Activated naive CD4-positive, alpha-beta T cell treated with anti-CD3 and anti-CD28 coated beads, Interleukin-2, amount 10 ng/mL, durations not matched to agents 7 days and 5 days (primary cell): ENCODE measurements around the gene PLD6.
"Not testable (repeated sequence)": the region's sequence is repeated elsewhere in the genome, so short reads cannot be mapped to it uniquely, and the experiment has no call there.

Source experiments
- CTCF ChIA-PET: fragments of 350-600 bp; sonication (Branson Sonifier 250); formaldehyde crosslinking; loops from one replicate; lab custom pipeline; 2021; ENCODE audit warnings: antibody characterized with exemption; lab: Charles Lee
- DNase-seq: peaks from one replicate; pipeline ENCODE4 v3.0.0-alpha.2; 2020
- H3K27ac Mint-ChIP-seq: one replicate; pipeline ENCODE4 v1.8.0; 2021; ENCODE audit warnings: mild to moderate bottlenecking, moderate library complexity, mixed read lengths
- H3K27me3 Mint-ChIP-seq: one replicate; pipeline ENCODE4 v1.8.0; 2021; ENCODE audit warnings: mild to moderate bottlenecking, mixed read lengths
- H3K36me3 Mint-ChIP-seq: one replicate; pipeline ENCODE4 v1.8.0; 2021; ENCODE audit warnings: mixed read lengths
- H3K4me1 Mint-ChIP-seq: one replicate; pipeline ENCODE4 v1.8.0; 2021; ENCODE audit warnings: mixed read lengths
- H3K4me3 Mint-ChIP-seq: one replicate; pipeline ENCODE4 v1.8.0; 2021; ENCODE audit warnings: mild to moderate bottlenecking, moderate library complexity, mixed read lengths
- H3K9me3 Mint-ChIP-seq: one replicate; pipeline ENCODE4 v1.8.0; 2021; ENCODE audit warnings: mixed read lengths

The PLD6 gene

GRCh38 chr17:17158506-17158905, 47.6 kb downstream of the PLD6 start:
- Mint-ChIP-seq H3K36me3 (peaks cover 51% of the 10 kb centered on the region), H3K4me1 (peaks cover 29% of the 10 kb centered on the region)
- H3K27me3 Mint-ChIP-seq, DNase-seq, H3K9me3 Mint-ChIP-seq, H3K27ac Mint-ChIP-seq, CTCF ChIA-PET, H3K4me3 Mint-ChIP-seq: not testable (repeated sequence)

GRCh38 chr17:17157041-17157440, 49.1 kb downstream of the PLD6 start:
- H3K9me3 Mint-ChIP-seq: no peaks in the 10 kb centered on the region
- peaks cover 53% of the 10 kb centered on the region for H3K36me3 Mint-ChIP-seq
- H3K27me3 Mint-ChIP-seq: no peaks in the 10 kb centered on the region
- H3K4me1 Mint-ChIP-seq: peaks cover 38% of the 10 kb centered on the region
- peak overlapping the region; percentile 56 for H3K27ac Mint-ChIP-seq
- CTCF ChIA-PET: no interaction called here
- DNase-seq: no peak
- no peak overlapping the region for H3K4me3 Mint-ChIP-seq

GRCh38 chr17:17156511-17156910, 49.6 kb downstream of the PLD6 start:
- H3K27ac Mint-ChIP-seq: peak overlapping the region; percentile 56
- no peaks in the 10 kb centered on the region for H3K27me3 Mint-ChIP-seq
- peaks cover 52% of the 10 kb centered on the region for H3K36me3 Mint-ChIP-seq
- peaks cover 42% of the 10 kb centered on the region for H3K4me1 Mint-ChIP-seq
- DNase-seq: no peak
- H3K4me3 Mint-ChIP-seq: no peak overlapping the region
- H3K9me3 Mint-ChIP-seq: no peaks in the 10 kb centered on the region
- CTCF ChIA-PET: interaction anchor here (1.2 to 1.7 kb wide), 4 partner anchors 10 to 156 kb away, joined by 3 to 9 read pairs (median 5); no protein-coding TSS in a partner anchor

- CTCF ChIA-PET: interaction anchor here (0.5 to 1.7 kb wide), 8 partner anchors 9 to 156 kb away, joined by 3 to 9 read pairs (median 4); no protein-coding TSS in a partner anchor
- peak overlapping the region; percentile 73 for H3K27ac Mint-ChIP-seq
- DNase-seq: no peak
- H3K36me3 Mint-ChIP-seq: peaks cover 53% of the 10 kb centered on the region
- no peaks in the 10 kb centered on the region for H3K9me3 Mint-ChIP-seq
- H3K4me3 Mint-ChIP-seq: no peak overlapping the region
- no peaks in the 10 kb centered on the region for H3K27me3 Mint-ChIP-seq
- H3K4me1 Mint-ChIP-seq: peaks cover 46% of the 10 kb centered on the region
These were observed 50.0 kb downstream of the PLD6 start for GRCh38 chr17:17156107-17156506.

GRCh38 chr17:17155568-17155967, 50.6 kb downstream of the PLD6 start:
- Mint-ChIP-seq H3K36me3 (peaks cover 55% of the 10 kb centered on the region), H3K27me3 (no peaks in the 10 kb centered on the region), H3K27ac (peak overlapping the region; percentile 73), H3K4me1 (peaks cover 50% of the 10 kb centered on the region), H3K9me3 (no peaks in the 10 kb centered on the region), H3K4me3 (no peak overlapping the region)
- CTCF ChIA-PET: interaction anchor here (0.5 to 1.7 kb wide), 8 partner anchors 9 to 157 kb away, joined by 3 to 9 read pairs (median 4); no protein-coding TSS in a partner anchor
- peak; percentile 56 for DNase-seq

GRCh38 chr17:17154981-17155380, 51.2 kb downstream of the PLD6 start:
- peak; percentile 31 for DNase-seq
- no peak overlapping the region for H3K4me3 Mint-ChIP-seq

GRCh38 chr17:17154556-17154955, 51.6 kb downstream of the PLD6 start:
- Mint-ChIP-seq H3K36me3 (peaks cover 60% of the 10 kb centered on the region), H3K4me1 (peaks cover 59% of the 10 kb centered on the region), H3K27ac (peak overlapping the region; percentile 67), H3K27me3 (no peaks in the 10 kb centered on the region), H3K9me3 (no peaks in the 10 kb centered on the region), H3K4me3 (no peak overlapping the region)
- CTCF ChIA-PET: interaction anchor here (1.5 kb wide), 1 partner anchor 21 kb away, joined by 5 read pairs; no protein-coding TSS in a partner anchor
- no peak for DNase-seq

More at GRCh38 chr17:17154981-17155380, 51.2 kb downstream of the PLD6 start:
- H3K27ac Mint-ChIP-seq: peak overlapping the region; percentile 67
- H3K9me3 Mint-ChIP-seq: no peaks in the 10 kb centered on the region
- CTCF ChIA-PET: interaction anchor here (1.0 to 1.7 kb wide), 5 partner anchors 13 to 158 kb away, joined by 3 to 9 read pairs (median 5); no protein-coding TSS in a partner anchor
- H3K36me3 Mint-ChIP-seq: peaks cover 60% of the 10 kb centered on the region
- H3K4me1 Mint-ChIP-seq: peaks cover 56% of the 10 kb centered on the region
- H3K27me3 Mint-ChIP-seq: no peaks in the 10 kb centered on the region

- H3K27ac Mint-ChIP-seq: peak overlapping the region; percentile 78
- CTCF ChIA-PET: interaction anchor here (3.3 kb wide), 1 partner anchor 11 kb away, joined by 14 read pairs; no protein-coding TSS in a partner anchor
- no peaks in the 10 kb centered on the region for H3K27me3 Mint-ChIP-seq
- peaks cover 59% of the 10 kb centered on the region for H3K4me1 Mint-ChIP-seq
- H3K4me3 Mint-ChIP-seq: no peak overlapping the region
- peak; percentile 31 for DNase-seq
- H3K36me3 Mint-ChIP-seq: peaks cover 51% of the 10 kb centered on the region
- no peaks in the 10 kb centered on the region for H3K9me3 Mint-ChIP-seq
These were observed 52.4 kb downstream of the PLD6 start for GRCh38 chr17:17153709-17154108.

GRCh38 chr17:17153071-17153470, 53.1 kb downstream of the PLD6 start:
- Mint-ChIP-seq H3K27ac (no peak overlapping the region), H3K9me3 (no peaks in the 10 kb centered on the region), H3K36me3 (peaks cover 51% of the 10 kb centered on the region), H3K4me3 (no peak overlapping the region), H3K27me3 (no peaks in the 10 kb centered on the region), H3K4me1 (peaks cover 59% of the 10 kb centered on the region)
- CTCF ChIA-PET: interaction anchor here (3.3 kb wide), 1 partner anchor 10 kb away, joined by 14 read pairs; no protein-coding TSS in a partner anchor
- no peak for DNase-seq

- CTCF ChIA-PET: interaction anchor here (3.3 kb wide), 1 partner anchor 9 kb away, joined by 14 read pairs; no protein-coding TSS in a partner anchor
- Mint-ChIP-seq H3K4me1 (peaks cover 59% of the 10 kb centered on the region), H3K4me3 (no peak overlapping the region), H3K36me3 (peaks cover 57% of the 10 kb centered on the region), H3K9me3 (no peaks in the 10 kb centered on the region), H3K27ac (peak overlapping the region; percentile 20), H3K27me3 (no peaks in the 10 kb centered on the region)
- DNase-seq: no peak
These were observed 53.7 kb downstream of the PLD6 start for GRCh38 chr17:17152385-17152784.

GRCh38 chr17:17151962-17152361, 54.2 kb downstream of the PLD6 start:
- no peak for DNase-seq
- H3K36me3 Mint-ChIP-seq: peaks cover 58% of the 10 kb centered on the region
- CTCF ChIA-PET: interaction anchor here (0.6 to 3.3 kb wide), 2 partner anchors 9 to 1092 kb away, joined by 3 to 14 read pairs; no protein-coding TSS in a partner anchor
- peak overlapping the region; percentile 20 for H3K27ac Mint-ChIP-seq
- H3K9me3 Mint-ChIP-seq: no peaks in the 10 kb centered on the region
- H3K27me3 Mint-ChIP-seq: no peaks in the 10 kb centered on the region
- H3K4me1 Mint-ChIP-seq: peaks cover 59% of the 10 kb centered on the region
- no peak overlapping the region for H3K4me3 Mint-ChIP-seq

- CTCF ChIA-PET: interaction anchor here (0.6 to 3.3 kb wide), 2 partner anchors 9 to 1093 kb away, joined by 3 to 14 read pairs; no protein-coding TSS in a partner anchor
- no peak overlapping the region for H3K4me3 Mint-ChIP-seq
- no peak for DNase-seq
- peaks cover 60% of the 10 kb centered on the region for H3K36me3 Mint-ChIP-seq
- H3K27ac Mint-ChIP-seq: no peak overlapping the region
- H3K9me3 Mint-ChIP-seq: no peaks in the 10 kb centered on the region
- H3K4me1 Mint-ChIP-seq: peaks cover 59% of the 10 kb centered on the region
- no peaks in the 10 kb centered on the region for H3K27me3 Mint-ChIP-seq
These were observed 54.6 kb downstream of the PLD6 start for GRCh38 chr17:17151541-17151940.

- no peaks in the 10 kb centered on the region for H3K9me3 Mint-ChIP-seq
- no peak overlapping the region for H3K4me3 Mint-ChIP-seq
- no peak for DNase-seq
- H3K36me3 Mint-ChIP-seq: peaks cover 61% of the 10 kb centered on the region
- H3K4me1 Mint-ChIP-seq: peaks cover 59% of the 10 kb centered on the region
- CTCF ChIA-PET: interaction anchor here (3.3 kb wide), 1 partner anchor 8 kb away, joined by 14 read pairs; no protein-coding TSS in a partner anchor
- H3K27ac Mint-ChIP-seq: no peak overlapping the region
- no peaks in the 10 kb centered on the region for H3K27me3 Mint-ChIP-seq
These were observed 55.1 kb downstream of the PLD6 start for GRCh38 chr17:17151055-17151454.
